HG03575 (cell line): ENCODE measurements around the gene KCNAB1.
"Not testable (repeated sequence)": the region's sequence is repeated elsewhere in the genome, so short reads cannot be mapped to it uniquely, and the experiment has no call there.

Experiments used
- ATAC-seq: cut with Tn5 transposase; IDR thresholded peaks from one replicate; pipeline ENCODE4 v1.9.1; 2021; ENCODE audit not compliant: unreplicated experiment, insufficient number of reproducible peaks, low FRiP score; ENCODE audit errors: extremely low read depth

KCNAB1 gene

DNA sequence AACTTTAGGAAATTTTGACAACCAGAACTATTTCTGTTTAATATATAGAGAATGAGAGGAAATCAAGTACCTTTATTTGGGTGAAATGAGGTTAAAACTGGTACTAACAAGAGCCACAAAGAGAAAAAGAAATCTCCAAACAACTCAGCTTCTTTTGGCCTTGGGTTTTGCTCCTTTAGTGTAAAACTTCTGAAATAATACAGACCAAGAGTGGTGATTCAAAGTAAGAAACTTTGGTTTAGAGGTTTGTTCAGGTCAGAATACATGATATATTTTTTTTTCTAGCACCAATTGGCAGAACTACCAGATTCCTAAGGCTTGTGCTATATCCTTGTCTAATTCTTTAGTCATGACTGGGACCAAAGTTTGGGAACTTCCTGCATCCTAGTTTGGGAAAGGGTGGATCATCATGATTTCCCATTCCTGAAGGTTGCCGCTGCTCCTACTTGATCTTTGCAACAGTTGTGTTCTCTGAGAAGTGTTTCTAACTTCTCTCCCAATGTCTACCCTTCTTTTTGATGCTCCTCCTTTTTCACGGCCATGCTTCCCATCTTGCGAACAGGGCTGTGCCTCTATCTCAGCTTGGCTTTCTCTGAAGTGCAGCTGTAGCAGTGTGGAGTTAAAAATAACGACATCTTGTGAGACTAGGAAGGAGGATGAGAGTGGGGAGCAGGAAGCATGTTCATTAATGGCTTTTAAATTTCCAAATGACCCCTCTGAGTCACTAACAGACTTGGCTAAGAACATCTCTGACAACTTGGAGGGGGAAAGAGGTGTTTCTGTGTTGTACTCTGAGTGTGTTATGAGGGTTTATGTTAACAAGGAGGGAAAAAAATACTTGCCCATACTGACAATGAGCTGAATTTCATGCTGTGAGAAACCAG, 87.7 kb downstream of the KCNAB1 start:
- no peak for ATAC-seq

DNA sequence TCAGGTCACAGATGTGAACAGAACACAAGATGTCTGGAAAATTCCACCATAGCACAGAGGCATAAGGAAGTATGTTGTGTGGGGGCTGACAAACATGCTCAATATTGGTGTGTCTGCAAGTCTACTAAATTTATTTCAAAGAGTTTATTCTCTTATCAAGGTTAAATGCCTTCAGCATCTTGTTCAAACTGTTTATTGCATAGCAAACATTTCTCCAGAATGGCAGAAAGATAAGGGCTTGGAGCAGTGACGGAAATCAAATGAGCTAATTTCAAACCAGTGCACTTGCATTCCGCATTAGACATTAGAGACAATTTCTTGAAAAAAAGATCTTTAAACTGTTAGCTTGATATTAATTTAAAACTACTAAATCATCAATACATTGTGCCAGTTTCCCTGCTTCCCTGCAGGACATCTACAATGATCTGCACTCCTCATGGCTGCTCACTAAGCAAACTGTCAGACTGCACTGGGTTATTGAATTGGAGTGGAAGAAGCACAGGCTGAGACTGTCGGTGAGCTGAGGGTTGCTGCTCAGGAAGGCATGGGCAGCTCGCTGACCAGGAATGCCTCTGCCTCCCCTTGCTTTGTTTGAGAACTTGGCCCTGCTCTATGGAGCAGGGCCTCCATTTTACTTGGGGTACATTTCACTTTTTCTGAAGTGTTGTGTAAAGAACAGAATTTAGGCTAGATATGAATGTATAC, 89.4 kb downstream of the KCNAB1 start:
- no peak for ATAC-seq

DNA sequence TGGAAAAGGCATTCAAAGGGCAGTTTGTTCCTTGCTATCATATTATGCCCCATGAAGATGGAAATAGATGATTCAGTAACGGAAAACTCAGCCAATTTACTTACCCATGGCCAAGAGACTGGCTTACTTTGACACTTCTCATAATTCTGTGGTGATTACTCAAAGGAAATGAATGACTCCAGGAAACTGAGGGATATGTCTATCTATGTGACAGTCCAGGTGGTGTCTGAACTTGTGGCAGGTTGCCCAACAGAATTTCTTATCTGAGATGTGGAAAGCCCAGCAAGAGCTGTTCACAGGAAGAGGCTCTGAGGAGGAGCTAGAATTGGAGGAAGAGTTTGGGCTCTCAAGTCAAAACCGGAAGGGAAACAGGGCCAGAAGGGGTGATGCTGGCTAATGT, 91.2 kb downstream of the KCNAB1 start:
- ATAC-seq = no peak

DNA sequence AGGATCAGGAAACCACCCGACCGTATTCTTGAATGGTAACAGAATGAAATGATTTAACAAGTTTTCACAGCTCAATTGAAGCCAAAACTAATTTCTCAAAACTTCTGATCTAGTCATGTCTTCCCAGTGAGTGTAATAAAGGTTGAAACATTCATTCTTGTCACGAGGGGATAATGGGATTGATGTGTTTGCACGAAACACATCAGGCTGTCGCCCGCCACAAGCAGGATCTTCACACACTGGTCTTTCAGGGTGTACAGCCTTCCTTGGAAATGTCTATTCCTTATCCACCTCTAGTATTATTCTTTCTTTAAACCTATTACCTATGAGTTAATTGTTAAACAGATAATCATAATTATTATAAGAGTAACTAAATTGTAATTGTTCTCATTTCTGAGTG, 94.3 kb downstream of the KCNAB1 start:
- ATAC-seq = no peak

DNA sequence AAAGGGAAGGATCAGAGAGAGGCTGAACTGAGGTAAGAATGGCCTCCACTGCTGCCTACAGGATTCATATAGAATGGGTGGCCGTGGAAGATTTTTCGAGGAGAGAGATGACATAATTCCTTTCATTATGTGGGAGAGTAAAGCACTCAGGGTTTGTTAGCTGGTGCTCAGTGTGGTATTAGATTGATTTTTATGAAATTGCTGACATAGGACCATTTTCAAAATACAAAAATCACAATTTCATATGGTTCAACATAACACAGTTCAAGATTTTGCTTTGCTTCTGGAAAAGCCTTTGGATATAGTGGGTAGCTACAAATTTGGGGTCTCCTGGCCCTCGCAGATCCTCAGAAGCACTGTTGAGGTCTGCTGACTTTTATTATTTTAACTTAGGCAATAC, 95.4 kb downstream of the KCNAB1 start:
- ATAC-seq = no peak

DNA sequence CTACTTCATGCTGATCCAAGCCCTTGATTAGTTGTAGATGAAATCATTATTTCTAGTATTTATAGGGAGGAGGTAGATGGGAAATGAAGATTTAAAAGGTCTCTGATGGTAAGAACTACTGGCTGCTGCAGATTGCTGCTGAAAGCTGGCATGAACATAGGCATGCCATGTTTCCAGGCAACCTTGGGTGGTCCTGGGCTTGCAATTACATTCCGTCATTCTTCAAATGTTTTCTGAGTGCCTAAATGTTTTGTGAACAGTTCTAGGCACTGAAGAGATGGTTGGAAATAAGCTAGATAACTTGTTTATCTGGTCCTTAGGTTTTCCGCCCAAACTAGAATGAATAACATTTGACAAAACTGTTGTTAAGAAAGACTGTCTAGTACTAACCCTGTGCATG, 95.8 kb downstream of the KCNAB1 start:
- no peak for ATAC-seq

DNA sequence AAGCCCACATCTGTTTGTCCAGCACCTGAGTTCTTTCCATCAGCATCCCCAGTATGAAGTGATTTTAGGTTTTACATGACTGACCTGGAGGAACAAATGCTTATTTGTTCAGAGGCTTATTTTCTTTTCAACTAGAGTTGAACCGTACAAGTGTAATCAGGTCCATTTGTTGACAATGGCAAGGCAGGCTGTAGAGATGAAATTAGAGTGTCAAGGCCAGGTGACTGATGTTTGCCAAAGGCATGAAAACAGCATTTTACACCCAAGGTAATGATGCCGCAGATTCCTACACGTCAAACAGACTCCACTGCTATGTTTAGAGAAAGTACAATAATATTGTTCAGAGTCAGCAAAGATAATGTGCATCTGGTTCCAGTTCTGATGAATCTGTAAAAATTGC, 96.5 kb downstream of the KCNAB1 start:
- no peak for ATAC-seq

DNA sequence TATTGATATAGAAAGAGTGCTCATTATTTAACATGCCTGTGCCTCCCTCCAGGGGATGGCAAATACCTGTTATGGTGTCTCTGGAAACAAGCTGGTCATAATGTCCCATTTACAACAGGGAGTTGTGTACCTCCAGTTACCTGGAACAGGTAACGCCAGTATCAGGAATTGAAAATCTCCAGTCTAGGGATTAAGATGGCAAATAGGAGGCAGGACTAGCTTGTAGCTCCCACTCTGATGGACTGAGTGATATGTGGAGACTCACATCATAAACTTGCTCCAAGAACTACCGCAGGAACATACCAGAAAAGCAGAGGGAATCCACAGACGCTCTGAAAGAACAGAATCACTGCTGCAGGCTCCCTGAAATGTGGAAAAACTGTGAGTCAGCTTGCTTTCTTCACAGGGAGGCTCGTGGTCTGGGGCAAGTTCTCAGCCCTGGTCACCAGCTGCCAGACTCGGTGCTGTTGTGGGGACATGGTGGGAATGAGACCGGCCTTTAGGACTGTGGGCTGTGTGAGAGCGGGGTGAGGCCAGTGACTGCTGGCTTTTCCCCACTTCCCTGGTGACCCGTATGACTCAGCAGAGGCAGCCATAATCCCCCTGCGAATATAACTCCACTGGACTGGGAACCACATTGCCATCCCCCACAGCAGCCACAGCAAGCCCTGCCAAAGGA, 97.4 kb downstream of the KCNAB1 start:
- no peak for ATAC-seq

DNA sequence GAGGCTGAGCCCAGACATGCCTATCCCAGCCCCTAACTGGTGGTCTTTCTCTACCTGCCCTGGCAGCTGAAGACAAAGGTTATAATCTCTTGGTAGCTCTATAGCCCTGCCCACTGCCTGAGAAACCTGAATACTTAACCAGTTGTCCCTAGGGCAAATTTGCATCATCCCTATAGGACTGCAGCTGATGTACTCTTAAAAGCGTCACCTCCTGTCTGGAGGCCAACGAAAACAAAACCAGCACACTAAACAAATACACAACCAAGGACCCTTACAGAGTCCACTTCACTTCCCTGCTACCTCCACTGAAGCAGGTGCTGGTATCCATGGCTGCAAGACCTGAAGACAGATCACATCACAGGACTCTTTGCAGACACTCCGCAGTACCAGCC, 98.0 kb downstream of the KCNAB1 start:
- no peak for ATAC-seq

DNA sequence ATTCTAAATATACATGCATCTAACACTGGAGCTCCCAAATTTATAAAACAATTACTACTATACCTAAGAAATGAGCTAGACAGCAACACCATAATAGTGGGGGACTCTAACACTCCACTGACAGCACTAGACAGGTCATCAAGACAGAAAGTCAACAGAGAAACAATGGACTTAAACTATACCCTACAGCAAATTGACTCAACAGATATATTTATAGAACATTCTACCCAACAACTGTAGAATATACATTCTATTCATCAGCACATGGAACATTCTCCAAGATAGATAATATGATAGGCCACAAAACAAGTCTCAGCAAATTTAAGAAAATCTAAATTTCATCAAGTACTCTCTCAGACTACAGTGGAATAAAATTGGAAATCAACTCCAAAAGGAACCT, 102.0 kb downstream of the KCNAB1 start:
- not testable (repeated sequence) for ATAC-seq

DNA sequence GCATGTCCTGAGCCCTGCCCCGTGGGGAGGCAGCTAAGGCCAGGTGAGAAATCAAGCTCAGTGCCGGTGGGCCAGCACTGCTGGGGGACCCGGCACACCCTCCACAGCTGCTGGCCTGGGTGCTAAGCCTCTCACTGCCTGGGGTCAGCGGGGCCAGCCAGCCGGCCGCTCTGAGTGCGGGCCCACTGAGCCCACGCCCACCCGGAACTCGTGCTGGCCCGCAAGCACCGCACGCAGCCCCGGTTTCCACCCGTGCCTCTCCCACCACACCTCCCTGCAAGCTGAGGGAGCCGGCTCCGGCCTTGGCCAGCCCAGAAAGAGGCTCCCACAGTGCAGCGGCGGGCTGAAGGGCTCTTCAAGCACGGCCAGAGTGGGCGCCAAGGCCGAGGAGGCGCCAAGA, 103.7 kb downstream of the KCNAB1 start:
- ATAC-seq = not testable (repeated sequence)

DNA sequence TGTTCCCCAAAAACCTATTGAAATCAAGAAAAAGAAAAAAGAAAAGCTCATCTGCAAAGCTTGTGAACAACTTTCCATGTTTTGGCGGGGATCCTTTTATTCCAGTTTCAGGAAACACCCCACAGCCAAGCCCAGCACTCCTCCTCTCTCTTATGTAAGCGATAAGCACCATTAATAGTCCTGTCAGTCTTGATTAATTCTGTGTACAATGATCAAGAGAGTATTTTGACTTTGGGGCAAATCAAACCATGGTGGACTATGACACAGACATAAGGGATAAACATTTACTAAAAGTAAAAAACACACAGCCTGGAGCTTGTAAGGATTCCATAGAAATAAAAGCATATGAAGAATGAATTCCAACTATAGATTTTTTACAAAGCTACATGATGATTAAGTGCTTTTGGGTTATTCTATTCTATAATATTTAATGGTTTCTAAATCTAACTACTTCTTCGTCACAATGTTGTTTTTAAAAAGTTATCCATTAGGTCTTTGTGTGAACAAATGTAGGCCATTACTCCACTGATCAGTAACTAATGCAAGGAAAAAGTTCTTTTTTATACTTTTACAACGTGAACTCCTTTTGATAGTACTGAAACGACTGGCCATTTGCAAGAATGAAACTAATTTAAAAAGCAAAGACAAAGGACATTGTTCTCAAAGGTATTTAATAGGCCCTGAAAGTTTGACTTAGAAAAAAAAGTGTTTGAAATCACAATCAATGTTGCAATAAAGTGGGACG, 106.5 kb downstream of the KCNAB1 start:
- no peak for ATAC-seq

DNA sequence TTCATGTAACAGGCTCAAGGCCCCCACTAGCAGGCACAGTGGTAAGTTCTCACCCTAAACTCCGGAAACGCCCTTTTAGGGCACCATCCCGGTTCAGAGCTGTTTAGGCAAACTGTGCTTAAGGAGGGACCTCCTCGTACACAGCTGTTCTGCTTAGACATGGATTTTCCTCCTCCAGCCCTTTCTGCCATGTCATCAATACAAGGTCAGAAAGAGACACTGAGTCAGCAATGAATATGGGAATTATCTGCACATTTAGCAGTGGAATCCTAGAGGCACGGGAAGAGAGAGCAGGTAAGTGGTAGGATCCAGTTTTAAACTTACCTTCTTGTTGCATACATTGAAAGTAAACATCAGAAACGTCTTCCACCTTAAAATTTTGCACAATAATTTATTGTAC, 107.3 kb downstream of the KCNAB1 start:
- ATAC-seq = no peak

DNA sequence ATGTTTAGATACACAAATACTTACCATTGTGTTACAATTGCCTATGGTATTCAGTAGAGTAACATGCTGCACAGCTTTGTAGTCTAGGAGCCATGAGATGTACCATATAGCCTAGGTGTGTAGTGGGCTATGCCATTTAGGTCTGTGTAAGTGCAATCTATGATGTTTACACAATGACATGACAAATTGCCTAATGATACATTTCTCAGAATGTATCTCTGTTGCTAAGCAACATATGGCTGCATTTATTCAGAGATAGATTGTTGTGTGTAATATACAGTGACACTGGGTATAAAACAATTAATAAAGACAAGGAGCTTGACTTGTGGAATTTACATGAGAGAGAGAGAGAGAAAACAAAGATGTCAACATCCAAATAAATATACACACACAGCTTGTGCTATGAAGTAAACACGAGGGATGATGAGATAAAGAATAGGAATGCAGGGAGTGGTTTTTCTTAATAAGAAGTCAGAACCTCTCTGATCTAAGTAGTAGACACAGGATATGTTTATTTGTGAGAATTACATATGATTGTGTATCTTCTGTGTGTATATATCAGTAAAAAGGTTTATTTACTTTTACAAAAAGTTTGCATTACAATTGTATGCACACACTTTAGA, 110.0 kb downstream of the KCNAB1 start:
- ATAC-seq = no peak

DNA sequence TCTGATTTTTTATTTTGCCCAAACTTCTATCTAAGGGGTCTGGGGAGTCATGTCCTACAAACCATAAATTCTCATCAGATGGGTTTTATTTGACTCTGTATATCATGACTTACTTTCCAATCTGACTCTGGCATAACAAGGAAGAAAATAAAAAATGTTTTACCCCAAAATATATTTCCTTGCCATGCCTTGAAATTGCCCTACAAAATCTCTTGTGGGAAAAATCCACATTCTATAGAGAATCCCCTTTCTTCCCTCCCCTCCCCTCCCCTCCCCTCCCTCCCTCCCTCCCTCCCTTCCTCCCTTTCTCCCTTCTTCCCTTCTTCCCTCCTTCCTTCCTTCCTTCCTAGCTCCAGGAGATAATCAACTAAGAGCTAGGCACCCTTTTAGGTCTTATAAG, 110.8 kb downstream of the KCNAB1 start:
- not testable (repeated sequence) for ATAC-seq

DNA sequence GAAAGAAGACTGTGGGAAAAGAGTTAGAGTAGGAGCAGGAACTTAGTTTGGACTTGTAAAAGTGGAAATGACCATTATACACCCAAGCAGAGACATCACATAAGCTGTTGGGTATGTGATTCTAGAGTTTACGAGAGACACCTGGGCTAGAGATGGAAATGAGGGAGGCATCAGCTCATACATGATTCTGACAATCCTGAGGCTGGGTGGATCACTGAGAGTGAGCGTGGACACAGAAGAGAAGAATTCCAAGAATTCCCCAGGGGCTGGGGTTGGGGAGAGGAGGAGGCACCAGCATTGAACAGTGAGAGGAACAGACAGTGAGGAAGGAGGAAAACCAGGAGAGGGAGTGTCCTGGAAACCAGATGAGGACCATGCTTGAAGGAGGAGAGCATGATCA, 113.5 kb downstream of the KCNAB1 start:
- ATAC-seq = no peak

DNA sequence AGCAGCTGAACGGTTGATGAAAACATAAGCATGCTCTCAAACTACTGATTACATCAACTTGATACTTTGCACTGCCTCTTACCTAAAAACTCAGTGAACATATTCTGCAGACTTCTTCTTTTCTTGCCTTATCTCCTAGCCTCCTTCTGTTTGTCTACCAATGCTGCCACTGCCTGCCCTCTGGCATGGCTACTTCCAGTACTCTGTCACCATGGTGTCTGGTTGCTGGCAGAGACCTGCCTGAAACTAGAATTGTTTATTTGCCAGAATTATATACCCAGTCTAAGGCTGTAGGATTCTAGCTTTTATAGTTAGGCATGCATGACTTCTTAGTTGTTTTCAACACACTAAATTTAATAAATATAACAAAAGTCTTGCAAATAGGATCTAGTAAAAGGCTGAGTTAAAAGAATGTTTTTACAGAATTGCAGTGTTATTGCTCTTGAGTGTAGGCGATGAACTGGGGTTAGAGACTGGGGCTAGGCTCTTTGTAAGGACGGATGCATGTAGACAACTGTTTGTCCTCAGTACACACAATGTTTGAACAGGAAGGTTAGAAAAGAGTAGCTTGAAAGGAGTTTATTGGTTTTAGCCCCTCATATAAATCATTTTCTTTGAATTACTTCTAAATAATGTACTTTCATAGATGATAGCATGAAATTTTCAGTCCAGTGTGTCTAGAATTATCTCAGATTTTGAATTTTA, 116.3 kb downstream of the KCNAB1 start:
- ATAC-seq = no peak

DNA sequence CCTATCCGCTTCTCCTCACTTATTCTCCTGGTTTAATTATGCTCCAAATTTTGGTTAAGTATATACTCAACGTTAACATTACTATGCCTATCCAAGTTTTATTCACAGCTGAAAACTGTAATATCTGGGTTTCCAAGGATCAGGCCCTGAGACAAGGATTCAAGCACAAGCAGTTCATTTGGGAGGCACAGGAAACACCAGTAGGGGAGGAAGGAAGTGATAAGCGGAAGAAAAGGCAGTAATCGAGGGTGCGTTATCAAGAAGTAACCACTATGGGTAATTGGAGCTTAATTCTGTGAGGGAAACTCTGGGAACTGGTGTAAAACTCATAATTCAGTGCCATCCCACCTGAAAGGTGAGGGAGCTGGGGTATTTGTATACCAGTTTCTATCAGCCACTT, 120.3 kb downstream of the KCNAB1 start:
- no peak for ATAC-seq
